Activated CD4-positive, alpha-beta T cell treated with anti-CD3 and anti-CD28 coated beads for 36 hours (primary cell): Measurements from ENCODE around the gene SH3RF1. TPM values are rescaled to one million over a fixed set of nuclear protein-coding genes. Genes with fewer than 3 reads are reported as not detected.

Source experiments
- ATAC-seq: fragments of 200-7000 bp; cut with Tn5 transposase; one replicate; pipeline ENCODE4 v1.10.0; 2021; ENCODE audit warnings: mild to moderate bottlenecking, moderate library complexity
- CTCF ChIA-PET: fragments of 350-600 bp; sonication (Branson Sonifier 250); formaldehyde crosslinking; loops from one replicate; lab custom pipeline; 2021; ENCODE audit warnings: antibody characterized with exemption; lab: Charles Lee
- POLR2A ChIA-PET: fragments of 350-600 bp; sonication (Branson Sonifier 250); formaldehyde crosslinking; loops from one replicate; lab custom pipeline; 2021; ENCODE audit warnings: antibody characterized with exemption, inconsistent platforms; lab: Charles Lee
- DNase-seq: peaks from one replicate; pipeline ENCODE4 v3.0.0-alpha.2; 2020
- H3K27ac Mint-ChIP-seq: one replicate; pipeline ENCODE4 v1.8.0; 2021; ENCODE audit warnings: mixed read lengths
- H3K27me3 Mint-ChIP-seq: one replicate; pipeline ENCODE4 v1.8.0; 2021; ENCODE audit warnings: mixed read lengths
- H3K36me3 Mint-ChIP-seq: one replicate; pipeline ENCODE4 v1.8.0; 2021; ENCODE audit warnings: low read depth, mixed read lengths
- H3K4me1 Mint-ChIP-seq: one replicate; pipeline ENCODE4 v1.8.0; 2021; ENCODE audit warnings: mixed read lengths
- H3K4me3 Mint-ChIP-seq: one replicate; pipeline ENCODE4 v1.8.0; 2021; ENCODE audit warnings: mild to moderate bottlenecking, moderate library complexity, mixed read lengths
- H3K9me3 Mint-ChIP-seq: one replicate; pipeline ENCODE4 v1.8.0; 2021; ENCODE audit warnings: low read depth, mixed read lengths
- intact Hi-C, 2 experiments: fragments of 100-400 bp; cut with DNase I in 1 of 2; cut with micrococcal nuclease in 1 of 2; formaldehyde crosslinking; loops; one replicate each; pipeline versions ENCODE4 v1.14.2 to v1.15.1; 2022 to 2024; cut with DNase I, micrococcal nuclease
- total RNA-seq, 2 experiments: library from RNA; stranded (reverse); gene quantifications; one replicate each; pipeline ENCODE4 v1.2.3, GENCODE V29; 2021

Gene SH3RF1
- under 1 TPM; 0.39 to 0.63 TPM for total RNA-seq

DNA sequence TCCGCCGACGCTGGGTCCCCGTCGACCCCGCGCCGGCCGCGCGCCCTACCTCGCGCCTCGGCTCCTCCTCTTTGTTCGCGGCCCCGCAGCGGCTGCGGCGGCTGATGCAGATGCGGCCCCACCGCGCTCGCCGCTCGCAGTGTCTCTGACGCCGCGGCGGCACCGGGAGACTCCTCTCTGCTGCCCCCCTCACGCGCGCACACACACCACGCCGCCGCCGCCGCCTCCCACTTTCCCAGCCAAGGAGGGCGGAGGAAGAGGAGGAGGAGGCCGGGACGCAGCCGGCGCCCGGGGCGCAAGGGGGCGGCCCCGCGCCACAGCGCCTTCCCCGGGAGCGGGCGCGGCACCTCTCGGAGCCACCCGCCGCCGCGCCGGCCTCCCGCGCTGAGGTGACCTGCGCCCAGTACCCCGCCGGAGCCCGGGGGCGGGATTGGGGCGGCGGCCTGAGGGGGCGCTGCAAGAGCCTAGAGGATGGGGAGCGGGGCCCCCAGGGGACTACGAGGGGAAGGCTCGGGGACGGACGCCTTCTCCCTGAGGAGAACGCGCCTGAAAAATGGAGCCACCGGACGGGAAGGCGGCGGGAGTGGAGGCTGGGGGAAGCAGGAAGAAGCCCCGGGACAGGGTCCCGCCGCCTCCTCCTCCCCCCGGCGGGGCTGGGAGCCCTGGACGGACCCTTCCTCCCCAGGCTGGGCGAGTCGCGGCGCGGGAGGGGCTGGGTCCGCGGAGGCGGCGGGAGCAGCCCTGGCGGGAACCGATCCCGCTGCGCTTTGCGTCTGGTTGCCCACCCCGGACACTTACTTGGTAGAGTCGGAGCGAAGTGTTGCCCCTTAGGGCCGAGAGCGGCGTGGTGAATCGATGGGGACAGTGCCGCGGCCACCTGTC is at the start of gene SH3RF1:
SH3RF1 (minus strand) TSS at position 147 of the 882 bp plus-strand sequence. CDS start 1,744 bp downstream, outside the sequence.
- DNase-seq, result peak; percentile 59
- H3K27ac Mint-ChIP-seq, result no peak within 1 kb of the TSS
- H3K4me1 Mint-ChIP-seq, result peaks cover 4% of the 10 kb centered on the region
- no peaks in the 10 kb centered on the region for H3K9me3 Mint-ChIP-seq
- peaks cover 56% of the 10 kb centered on the region for H3K27me3 Mint-ChIP-seq
- H3K36me3 Mint-ChIP-seq, result no peaks in the 10 kb centered on the region
- peak within 1 kb of the TSS; percentile 70 for H3K4me3 Mint-ChIP-seq
- intact Hi-C loops, result loop anchor here (2.0 to 10.0 kb wide), 5 partner anchors 141 to 406 kb away; partner anchors contain the start of gene CBR4 (in 1 of the 2)
- POLR2A ChIA-PET, result no interaction called here
- peak; percentile 64 for ATAC-seq
- CTCF ChIA-PET, result interaction anchor here (1.1 kb wide), 1 partner anchor 15 kb away, joined by 4 read pairs; no protein-coding TSS in a partner anchor

DNA sequence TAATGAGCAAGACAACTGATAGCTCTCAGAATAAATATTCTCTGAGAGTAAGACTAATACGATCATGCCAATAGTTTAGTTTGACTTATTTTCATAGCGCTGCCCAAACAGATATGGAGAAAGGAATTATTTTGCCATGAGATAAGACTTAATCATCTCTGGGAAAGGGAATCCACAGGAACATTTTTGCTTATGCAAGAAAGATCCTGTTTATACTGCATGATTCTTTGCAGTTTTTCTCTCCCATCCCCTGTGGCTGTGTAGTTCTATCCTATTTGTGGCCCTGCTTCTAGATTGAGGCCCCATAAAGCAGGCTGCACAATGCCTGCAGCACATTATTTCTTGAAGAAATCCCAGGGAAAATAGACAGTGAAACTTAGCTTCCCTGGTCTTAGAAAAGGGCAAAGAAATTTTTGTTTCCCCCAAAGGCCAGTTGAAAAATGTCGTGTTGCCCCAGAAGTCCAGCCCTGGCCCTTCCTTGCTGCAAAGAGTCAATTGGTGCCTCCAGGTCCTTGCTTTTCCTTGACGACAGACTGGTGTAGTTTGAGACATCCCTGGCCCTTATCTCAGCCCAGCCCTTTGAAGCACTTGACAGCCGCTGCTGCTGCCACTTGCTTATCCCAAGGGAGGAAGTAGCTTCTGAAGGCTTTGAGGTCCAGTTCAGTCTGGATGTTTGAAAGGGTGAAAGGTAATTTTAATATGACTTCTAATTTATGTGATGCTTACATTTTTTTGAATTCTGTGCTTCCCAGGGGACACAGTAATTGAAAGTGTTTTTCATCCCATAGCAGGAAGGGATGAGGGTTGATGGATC is 45.0 kb upstream of the SH3RF1 start:
- DNase-seq, result no peak
- no peak for ATAC-seq
- Mint-ChIP-seq H3K9me3 (no peaks in the 10 kb centered on the region), H3K27ac (no peak overlapping the region), H3K36me3 (no peaks in the 10 kb centered on the region), H3K4me1 (no peaks in the 10 kb centered on the region), H3K4me3 (no peak overlapping the region), H3K27me3 (peaks cover 9% of the 10 kb centered on the region)
- POLR2A ChIA-PET, result no interaction called here
- intact Hi-C loops, result no loop called here
- CTCF ChIA-PET, result interaction anchor here (0.6 kb wide), 1 partner anchor 398 kb away, joined by 4 read pairs; no protein-coding TSS in a partner anchor

DNA sequence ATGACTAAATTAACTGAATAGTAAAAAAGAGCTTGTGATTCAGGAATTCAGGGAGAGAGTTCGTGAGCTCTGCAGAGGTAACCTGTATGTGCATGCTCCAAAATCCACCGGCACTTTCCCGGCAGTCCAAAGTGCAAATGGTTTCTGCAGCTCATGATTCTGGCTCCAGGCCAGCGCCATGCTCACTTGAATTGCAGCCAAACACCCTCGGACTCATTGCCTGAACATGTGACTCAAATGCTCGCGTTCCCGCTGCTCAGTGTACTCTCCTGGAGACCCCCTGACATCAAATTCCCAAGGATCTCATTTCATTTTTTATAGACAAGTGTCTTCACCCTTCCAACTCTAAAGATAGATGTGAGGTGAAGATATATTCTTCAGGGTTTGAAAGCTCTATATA is 44.1 kb upstream of the SH3RF1 start:
- H3K36me3 Mint-ChIP-seq, result no peaks in the 10 kb centered on the region
- CTCF ChIA-PET, result interaction anchor here (0.7 kb wide), 1 partner anchor 22 kb away, joined by 3 read pairs; no protein-coding TSS in a partner anchor
- ATAC-seq, result no peak
- no peaks in the 10 kb centered on the region for H3K9me3 Mint-ChIP-seq
- DNase-seq, result no peak
- intact Hi-C loops, result no loop called here
- no peaks in the 10 kb centered on the region for H3K4me1 Mint-ChIP-seq
- POLR2A ChIA-PET, result no interaction called here
- H3K27me3 Mint-ChIP-seq, result peaks cover 9% of the 10 kb centered on the region
- no peak overlapping the region for H3K4me3 Mint-ChIP-seq
- no peak overlapping the region for H3K27ac Mint-ChIP-seq

DNA sequence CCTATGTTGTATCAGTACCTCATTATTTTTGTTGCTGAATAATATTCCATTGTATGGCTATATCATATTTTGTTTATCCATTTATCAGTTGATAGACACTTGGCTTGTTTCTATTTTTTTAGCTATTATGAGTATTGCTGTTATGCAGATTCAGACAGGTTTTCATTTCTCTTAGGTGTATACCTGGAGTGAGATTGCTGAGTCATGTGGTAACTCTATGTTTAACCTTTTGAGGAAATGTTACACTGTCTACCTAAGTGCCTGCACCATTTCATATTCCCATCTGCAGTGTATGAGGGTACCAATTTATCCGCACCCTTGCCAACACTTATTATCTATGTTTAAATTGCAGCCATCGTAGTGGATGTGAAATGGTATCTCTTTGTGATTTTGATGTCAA is 43.0 kb upstream of the SH3RF1 start:
- H3K9me3 Mint-ChIP-seq, result no peaks in the 10 kb centered on the region
- H3K4me1 Mint-ChIP-seq, result no peaks in the 10 kb centered on the region
- H3K4me3 Mint-ChIP-seq, result no peak overlapping the region
- no peaks in the 10 kb centered on the region for H3K36me3 Mint-ChIP-seq
- CTCF ChIA-PET, result interaction anchor here (1.1 kb wide), 1 partner anchor 30 kb away, joined by 3 read pairs; no protein-coding TSS in a partner anchor
- H3K27me3 Mint-ChIP-seq, result peaks cover 9% of the 10 kb centered on the region
- intact Hi-C loops, result no loop called here
- DNase-seq (no peak), ATAC-seq (no peak)
- POLR2A ChIA-PET, result no interaction called here
- no peak overlapping the region for H3K27ac Mint-ChIP-seq

DNA sequence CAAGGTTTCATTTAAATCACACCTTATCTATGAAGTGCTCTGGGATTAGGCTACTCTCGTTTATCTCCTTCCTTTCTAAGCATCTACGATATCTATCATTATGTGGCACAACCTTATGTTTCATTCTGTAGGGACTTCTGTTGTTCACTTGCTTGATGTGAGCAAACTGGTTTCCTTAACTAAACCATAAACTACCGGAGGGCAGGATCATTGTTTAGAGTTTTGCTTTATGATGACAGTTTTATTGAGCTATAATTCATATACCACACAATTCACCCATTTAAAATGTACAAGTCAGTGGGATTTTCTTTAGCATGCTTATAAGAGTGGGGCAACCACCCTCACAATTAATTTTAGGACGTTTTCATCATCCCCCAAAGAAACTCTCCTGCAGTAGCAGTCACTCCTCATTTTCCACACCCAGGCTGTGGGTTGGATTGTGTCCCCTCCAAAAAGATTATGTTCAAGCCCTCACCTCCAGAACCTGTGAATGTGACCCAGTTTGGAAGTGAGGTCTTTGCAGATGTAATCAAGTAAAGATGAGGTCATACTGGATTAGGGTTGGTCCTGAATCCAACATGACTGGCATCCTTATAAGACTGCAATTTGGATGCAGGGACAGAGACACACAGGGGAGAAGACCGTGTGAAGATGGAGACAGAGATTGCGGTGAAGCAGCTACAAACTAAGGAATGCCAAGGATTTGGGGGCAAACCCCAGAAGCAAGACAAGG is 42.1 kb upstream of the SH3RF1 start:
- Mint-ChIP-seq H3K4me3 (no peak overlapping the region), H3K4me1 (no peaks in the 10 kb centered on the region), H3K27me3 (peaks cover 9% of the 10 kb centered on the region), H3K9me3 (no peaks in the 10 kb centered on the region), H3K27ac (no peak overlapping the region), H3K36me3 (no peaks in the 10 kb centered on the region)
- CTCF ChIA-PET, result interaction anchor here (1.1 kb wide), 1 partner anchor 29 kb away, joined by 3 read pairs; no protein-coding TSS in a partner anchor
- POLR2A ChIA-PET, result no interaction called here
- intact Hi-C loops, result no loop called here
- no peak for ATAC-seq
- no peak for DNase-seq

DNA sequence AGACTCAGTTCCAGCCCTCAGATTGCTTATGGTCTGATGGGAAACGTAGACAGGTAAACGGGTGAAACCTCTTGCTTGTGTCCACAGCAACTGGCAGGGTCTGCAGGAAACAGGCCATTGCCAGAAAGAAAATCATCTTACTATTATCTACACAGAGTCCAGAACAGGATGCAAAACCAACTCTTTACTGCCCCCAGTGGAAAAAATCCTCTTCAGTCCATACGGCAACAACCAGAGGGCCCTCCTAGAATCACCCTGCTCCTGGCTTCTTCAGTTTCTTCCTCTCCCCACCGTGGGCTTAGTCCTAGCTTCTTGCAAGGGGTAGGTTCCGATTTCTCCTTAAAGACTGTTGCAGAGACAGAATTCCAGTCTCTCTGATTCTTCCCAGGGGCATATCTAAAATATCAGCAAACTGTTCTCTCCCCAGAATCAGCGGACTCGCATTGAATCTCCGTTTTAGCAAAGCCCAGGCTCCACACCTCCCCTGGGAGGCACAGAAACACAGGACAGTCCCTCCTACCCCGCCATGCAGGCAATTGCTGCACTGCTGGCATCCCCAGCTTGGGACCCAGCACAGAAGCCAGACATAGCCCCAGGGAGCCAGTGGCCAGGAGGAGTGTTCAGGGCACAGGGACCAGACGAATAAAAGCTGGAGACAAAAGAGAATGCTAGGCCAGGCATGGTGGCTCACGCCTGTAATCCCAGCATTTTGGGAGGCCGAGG is 41.0 kb upstream of the SH3RF1 start:
- peak; percentile 39 for ATAC-seq
- intact Hi-C loops, result no loop called here
- Mint-ChIP-seq H3K36me3 (no peaks in the 10 kb centered on the region), H3K4me1 (no peaks in the 10 kb centered on the region), H3K4me3 (no peak overlapping the region), H3K27ac (no peak overlapping the region), H3K27me3 (peaks cover 5% of the 10 kb centered on the region), H3K9me3 (no peaks in the 10 kb centered on the region)
- DNase-seq, result peak; percentile 10
- CTCF ChIA-PET, result no interaction called here
- POLR2A ChIA-PET, result no interaction called here

DNA sequence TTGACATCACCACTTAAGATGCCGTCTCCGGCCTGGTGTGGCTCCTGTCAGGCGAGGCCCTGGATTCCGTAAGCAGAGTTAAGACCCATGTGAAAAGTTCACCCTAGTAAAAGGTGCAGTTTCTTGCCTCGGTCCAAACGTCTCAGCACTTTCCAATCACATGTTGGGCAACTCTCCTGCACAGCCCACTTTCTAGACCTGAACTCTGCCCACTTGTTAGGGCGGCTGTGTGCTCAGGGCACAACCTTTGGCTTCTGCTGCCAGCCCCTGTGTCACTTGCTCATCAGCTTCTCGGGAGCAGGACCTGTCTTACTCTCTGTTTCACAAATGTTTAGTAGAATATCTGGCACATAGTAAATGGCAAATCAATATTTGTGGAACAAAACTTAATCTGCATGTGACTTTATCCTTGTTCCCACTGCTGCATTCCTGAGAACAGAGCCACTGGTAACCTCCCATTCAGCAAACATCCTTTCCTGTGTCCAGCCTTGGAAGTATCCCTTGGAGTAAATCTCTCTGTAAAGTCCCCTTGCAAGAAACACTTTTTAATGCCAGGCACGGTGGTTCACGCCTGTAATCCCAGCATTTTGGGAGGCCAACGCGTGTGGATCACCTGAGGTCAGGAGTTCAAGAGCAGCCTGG is 38.7 kb upstream of the SH3RF1 start:
- POLR2A ChIA-PET, result no interaction called here
- no peak overlapping the region for H3K27ac Mint-ChIP-seq

DNA sequence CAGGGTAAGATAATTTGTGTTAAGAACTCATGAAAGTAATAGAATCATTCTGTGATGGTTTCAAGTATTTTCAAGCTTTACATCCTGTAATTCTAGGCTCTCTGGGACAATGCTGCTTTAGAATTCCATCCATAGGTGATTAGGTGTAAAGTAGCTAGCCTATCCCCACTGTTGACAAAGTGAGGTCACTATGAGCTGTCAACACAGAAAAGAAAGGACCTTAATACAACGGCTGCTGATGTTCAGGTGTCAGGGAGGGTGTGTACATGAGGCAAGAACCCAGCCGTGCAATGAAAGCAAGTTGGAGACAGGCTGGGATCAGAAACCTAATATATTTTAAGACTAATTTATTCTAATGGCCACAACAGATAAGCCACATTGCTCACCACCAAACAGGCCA is 36.8 kb upstream of the SH3RF1 start:
- ChIA-PET POLR2A (no interaction called here), CTCF (interaction anchor here (0.8 kb wide), 1 partner anchor 11 kb away, joined by 3 read pairs; no protein-coding TSS in a partner anchor)
- H3K4me1 Mint-ChIP-seq, result no peaks in the 10 kb centered on the region
- no peak overlapping the region for H3K4me3 Mint-ChIP-seq
- H3K27me3 Mint-ChIP-seq, result peaks cover under 1% of the 10 kb centered on the region
- intact Hi-C loops, result no loop called here
- ATAC-seq (no peak), DNase-seq (no peak)
- no peaks in the 10 kb centered on the region for H3K9me3 Mint-ChIP-seq
- no peaks in the 10 kb centered on the region for H3K36me3 Mint-ChIP-seq
- H3K27ac Mint-ChIP-seq, result no peak overlapping the region

More for the DNA sequence above, 38.7 kb upstream of the SH3RF1 start:
- Mint-ChIP-seq H3K27me3 (peaks cover 2% of the 10 kb centered on the region), H3K9me3 (no peaks in the 10 kb centered on the region), H3K4me1 (no peaks in the 10 kb centered on the region), H3K4me3 (no peak overlapping the region), H3K36me3 (no peaks in the 10 kb centered on the region)
- intact Hi-C loops, result no loop called here
- no peak for ATAC-seq
- CTCF ChIA-PET, result no interaction called here
- no peak for DNase-seq

DNA sequence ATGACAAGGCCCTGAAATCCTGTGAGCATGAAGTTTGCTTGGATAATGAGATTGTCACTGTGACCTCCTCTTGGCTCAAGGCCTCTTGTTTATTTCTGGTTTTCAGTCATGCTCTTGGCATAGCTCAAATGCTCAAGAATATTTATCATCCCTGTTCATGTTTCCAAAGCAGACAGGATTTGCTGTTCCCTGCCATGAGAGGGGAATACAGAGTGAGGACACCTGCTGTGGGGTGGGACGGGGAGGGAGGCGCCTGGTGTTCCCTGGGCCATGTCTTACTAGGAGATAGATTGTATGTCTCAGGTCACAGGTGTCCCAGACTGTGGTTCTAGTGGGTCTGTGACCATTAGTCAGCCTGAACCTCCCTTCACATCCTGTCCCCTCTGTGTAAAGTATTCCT is 34.9 kb upstream of the SH3RF1 start:
- Mint-ChIP-seq H3K4me1 (no peaks in the 10 kb centered on the region), H3K9me3 (no peaks in the 10 kb centered on the region), H3K36me3 (no peaks in the 10 kb centered on the region), H3K27me3 (no peaks in the 10 kb centered on the region), H3K4me3 (no peak overlapping the region), H3K27ac (no peak overlapping the region)
- ChIA-PET POLR2A (no interaction called here), CTCF (no interaction called here)
- intact Hi-C loops, result no loop called here
- no peak for DNase-seq
- ATAC-seq, result no peak

DNA sequence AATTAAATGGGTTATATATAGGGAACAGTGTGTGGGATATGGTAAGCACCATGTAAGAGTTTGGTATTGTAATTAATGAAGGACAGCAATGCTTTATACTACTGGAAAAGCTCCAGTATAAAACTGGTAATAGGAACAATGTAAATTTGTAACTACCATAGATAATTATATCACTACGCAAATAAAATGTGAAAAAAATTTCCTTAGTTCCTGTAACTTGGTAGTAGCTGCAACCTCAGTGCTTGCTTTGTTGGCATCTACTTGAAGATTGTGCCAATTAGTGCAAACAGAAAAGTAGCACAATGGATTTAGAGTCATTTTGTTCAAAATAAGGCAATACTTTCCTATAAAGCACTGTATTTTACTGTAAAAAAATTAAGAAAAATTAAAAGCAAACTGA is 34.4 kb upstream of the SH3RF1 start:
- Mint-ChIP-seq H3K9me3 (no peaks in the 10 kb centered on the region), H3K4me3 (no peak overlapping the region), H3K27me3 (no peaks in the 10 kb centered on the region), H3K36me3 (no peaks in the 10 kb centered on the region), H3K4me1 (no peaks in the 10 kb centered on the region), H3K27ac (no peak overlapping the region)
- DNase-seq (no peak), ATAC-seq (no peak)
- ChIA-PET POLR2A (no interaction called here), CTCF (no interaction called here)
- intact Hi-C loops, result no loop called here
